ENCODE results near the gene KCND2.

DNA sequence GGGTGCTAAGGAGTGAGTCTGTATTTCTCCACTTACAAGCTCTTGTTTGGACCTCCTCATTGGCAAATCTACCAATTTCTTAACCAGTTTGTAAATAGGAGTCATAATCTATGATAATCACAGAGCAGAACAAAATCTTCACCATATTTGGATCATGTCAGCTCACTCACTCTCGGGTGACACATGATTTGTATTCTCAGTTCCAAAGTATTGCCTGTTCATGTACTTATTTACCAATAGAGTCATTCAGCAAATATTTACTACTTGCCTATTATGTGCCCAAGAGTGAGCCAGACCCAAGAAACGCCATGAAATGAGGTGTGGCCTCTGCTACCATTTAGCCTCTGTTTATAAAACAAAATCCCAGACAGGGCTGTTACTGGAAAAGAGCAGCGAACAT is 470.2 kb downstream of the KCND2 start:
- TF ChIP-seq, protein P1, sequence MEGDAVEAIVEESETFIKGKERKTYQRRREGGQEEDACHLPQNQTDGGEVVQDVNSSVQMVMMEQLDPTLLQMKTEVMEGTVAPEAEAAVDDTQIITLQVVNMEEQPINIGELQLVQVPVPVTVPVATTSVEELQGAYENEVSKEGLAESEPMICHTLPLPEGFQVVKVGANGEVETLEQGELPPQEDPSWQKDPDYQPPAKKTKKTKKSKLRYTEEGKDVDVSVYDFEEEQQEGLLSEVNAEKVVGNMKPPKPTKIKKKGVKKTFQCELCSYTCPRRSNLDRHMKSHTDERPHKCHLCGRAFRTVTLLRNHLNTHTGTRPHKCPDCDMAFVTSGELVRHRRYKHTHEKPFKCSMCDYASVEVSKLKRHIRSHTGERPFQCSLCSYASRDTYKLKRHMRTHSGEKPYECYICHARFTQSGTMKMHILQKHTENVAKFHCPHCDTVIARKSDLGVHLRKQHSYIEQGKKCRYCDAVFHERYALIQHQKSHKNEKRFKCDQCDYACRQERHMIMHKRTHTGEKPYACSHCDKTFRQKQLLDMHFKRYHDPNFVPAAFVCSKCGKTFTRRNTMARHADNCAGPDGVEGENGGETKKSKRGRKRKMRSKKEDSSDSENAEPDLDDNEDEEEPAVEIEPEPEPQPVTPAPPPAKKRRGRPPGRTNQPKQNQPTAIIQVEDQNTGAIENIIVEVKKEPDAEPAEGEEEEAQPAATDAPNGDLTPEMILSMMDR (IDR thresholded peaks at IDR 0.05; ENCODE audit: low read depth, low read length) = no peak
- no peak for TF ChIP-seq POLR2A (IDR thresholded peaks at IDR 0.05; ENCODE audit: extremely low read depth, insufficient read length)
- TF ChIP-seq, protein P2, sequence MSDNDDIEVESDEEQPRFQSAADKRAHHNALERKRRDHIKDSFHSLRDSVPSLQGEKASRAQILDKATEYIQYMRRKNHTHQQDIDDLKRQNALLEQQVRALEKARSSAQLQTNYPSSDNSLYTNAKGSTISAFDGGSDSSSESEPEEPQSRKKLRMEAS (IDR thresholded peaks at IDR 0.05; ENCODE audit: low read depth, low read length) = no peak

Data from NB4 (cell line).